ENCODE measurements around the gene CCDC88B.

CCDC88B gene

DNA sequence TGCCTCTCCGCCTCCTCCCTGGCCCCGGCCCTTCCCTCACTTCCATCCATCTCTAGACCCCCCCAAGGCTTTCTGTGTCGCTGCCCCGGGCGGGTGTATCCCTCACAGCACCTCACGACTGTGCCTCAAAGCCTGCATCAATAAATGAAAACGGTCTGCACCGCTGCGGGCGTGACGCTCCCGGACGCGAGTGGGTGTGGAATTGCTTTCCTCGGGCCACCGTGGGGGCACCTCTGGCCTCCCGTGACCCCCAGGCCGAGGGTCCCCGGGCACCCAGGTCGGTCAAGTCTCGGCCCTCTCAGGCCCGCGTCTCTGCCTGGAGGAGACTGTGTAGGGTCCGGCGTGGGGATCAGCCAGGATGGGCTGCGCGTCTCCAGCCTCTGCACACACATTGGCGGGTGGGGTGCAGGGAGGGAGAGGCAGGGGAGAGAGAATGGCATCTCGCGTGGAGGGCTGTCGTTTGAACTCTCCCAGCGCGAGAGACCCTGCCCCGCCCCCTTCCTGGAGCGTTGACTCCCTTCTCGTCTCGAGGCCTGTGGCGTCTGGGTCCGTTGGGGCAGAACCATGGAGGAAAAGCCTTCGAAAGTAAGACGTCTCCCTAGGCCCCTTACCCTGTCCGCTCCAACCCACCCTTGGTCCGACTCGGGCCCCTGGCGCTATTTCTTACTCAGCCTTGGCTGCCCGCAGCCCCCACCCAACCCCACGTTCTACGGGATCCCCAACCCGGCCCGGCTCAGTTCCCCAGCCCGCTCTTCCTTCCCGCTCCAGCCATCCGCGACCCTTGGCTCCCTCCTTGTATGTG is 40.0 kb upstream of the CCDC88B start, which contains the start of gene CATSPERZ:
CATSPERZ (plus strand) TSS at position 512 of the 802 bp plus-strand sequence; CDS start at position 565, 53 bp downstream.
- peak within 1 kb of the TSS; percentile 74 for H2AFZ ChIP-seq
- peak within 1 kb of the TSS; percentile 52 for H3K4me3 ChIP-seq (ENCODE audit: low read depth, low read length)
- H3K9me3 ChIP-seq (ENCODE audit: control insufficient read depth, low read length) = no peaks in the 10 kb centered on the region
- peaks cover 3% of the 10 kb centered on the region for H3K4me1 ChIP-seq
- TF ChIP-seq, protein P1, sequence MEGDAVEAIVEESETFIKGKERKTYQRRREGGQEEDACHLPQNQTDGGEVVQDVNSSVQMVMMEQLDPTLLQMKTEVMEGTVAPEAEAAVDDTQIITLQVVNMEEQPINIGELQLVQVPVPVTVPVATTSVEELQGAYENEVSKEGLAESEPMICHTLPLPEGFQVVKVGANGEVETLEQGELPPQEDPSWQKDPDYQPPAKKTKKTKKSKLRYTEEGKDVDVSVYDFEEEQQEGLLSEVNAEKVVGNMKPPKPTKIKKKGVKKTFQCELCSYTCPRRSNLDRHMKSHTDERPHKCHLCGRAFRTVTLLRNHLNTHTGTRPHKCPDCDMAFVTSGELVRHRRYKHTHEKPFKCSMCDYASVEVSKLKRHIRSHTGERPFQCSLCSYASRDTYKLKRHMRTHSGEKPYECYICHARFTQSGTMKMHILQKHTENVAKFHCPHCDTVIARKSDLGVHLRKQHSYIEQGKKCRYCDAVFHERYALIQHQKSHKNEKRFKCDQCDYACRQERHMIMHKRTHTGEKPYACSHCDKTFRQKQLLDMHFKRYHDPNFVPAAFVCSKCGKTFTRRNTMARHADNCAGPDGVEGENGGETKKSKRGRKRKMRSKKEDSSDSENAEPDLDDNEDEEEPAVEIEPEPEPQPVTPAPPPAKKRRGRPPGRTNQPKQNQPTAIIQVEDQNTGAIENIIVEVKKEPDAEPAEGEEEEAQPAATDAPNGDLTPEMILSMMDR (IDR thresholded peaks at IDR 0.05) = no peak
- no peak within 1 kb of the TSS for H3K27ac ChIP-seq
- peak within 1 kb of the TSS; percentile 65 for H3K4me2 ChIP-seq (ENCODE audit: low read length)
- H3K36me3 ChIP-seq (ENCODE audit: control insufficient read depth, insufficient read depth, low read length) = no peaks in the 10 kb centered on the region
- no peaks in the 10 kb centered on the region for H3K79me2 ChIP-seq
- no peak within 1 kb of the TSS for H3K9ac ChIP-seq
- H3K27me3 ChIP-seq (ENCODE audit: control insufficient read depth, insufficient read depth, low read length) = no peaks in the 10 kb centered on the region

DNA sequence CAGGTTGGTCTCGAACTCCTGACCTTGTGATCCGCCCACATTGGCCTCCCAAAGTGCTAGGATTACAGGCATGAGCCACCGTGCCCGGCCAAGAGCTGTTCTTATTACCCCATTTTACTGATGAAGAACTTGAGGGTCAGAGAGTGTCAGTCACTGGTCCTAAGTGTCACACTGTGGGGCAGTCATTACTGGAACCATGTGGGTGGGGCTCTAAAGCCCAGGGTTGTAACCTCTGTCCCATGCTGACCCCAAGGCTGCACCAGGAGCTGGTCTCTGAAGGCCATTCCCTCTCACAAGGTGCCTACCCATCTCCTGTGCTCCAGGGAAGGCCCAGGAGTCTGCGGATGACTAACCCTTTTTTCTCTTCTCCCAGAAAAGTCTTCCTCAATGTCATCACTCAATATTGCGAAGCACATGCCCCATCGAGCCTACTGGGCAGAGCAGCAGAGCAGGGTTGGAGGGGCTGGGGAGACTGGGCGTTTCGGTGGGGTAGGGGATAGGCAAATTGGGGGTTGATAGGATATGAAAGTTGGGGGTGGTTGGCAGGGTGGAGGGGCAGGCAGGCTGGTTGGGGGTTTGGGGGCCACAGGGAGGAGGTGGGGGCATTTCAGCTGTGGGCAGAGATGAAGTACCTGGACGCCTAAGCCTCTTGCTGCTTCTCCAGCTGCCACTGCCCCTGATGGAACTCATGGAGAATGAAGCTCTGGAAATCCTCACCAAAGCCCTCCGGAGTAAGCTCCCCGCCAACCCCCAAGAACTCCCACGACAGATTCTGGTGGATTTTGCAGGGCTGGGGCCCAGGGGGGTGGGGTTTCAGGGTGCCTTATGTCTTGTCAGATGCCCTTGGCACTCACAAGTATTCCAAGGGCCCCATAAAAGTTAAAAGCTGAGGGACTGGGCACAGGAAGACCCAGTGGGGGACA is 36.6 kb upstream of the CCDC88B start:
- Histone ChIP-seq H3K9me3 (ENCODE audit: control insufficient read depth, low read length) (no peaks in the 10 kb centered on the region), H3K27me3 (ENCODE audit: control insufficient read depth, insufficient read depth, low read length) (no peaks in the 10 kb centered on the region), H3K9ac (no peak overlapping the region), H3K79me2 (no peaks in the 10 kb centered on the region), H3K4me3 (ENCODE audit: low read depth, low read length) (no peak overlapping the region), H3K36me3 (ENCODE audit: control insufficient read depth, insufficient read depth, low read length) (no peaks in the 10 kb centered on the region), H2AFZ (no peak overlapping the region), H3K27ac (peak overlapping the region; percentile 97), H3K4me1 (peaks cover 8% of the 10 kb centered on the region), H3K4me2 (ENCODE audit: low read length) (peak overlapping the region; percentile 88)
- TF ChIP-seq, protein P1 (IDR thresholded peaks at IDR 0.05) = no peak

DNA sequence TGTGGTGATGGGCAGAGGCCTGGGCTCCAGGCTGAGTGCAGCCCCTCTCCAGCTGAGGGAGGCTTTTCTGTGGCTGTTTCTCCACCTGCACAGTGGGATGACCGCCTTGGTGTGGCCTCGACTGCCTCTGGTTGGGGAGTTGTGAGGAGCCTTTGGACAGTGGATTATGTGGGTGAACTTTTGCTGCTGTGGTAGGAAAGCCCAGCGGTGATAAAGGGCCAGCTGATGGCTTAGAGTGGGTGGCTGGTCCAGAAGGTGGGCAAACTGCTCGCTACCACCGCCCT is 36.0 kb upstream of the CCDC88B start:
- no peaks in the 10 kb centered on the region for H3K9me3 ChIP-seq (ENCODE audit: control insufficient read depth, low read length)
- H3K4me2 ChIP-seq (ENCODE audit: low read length) = peak overlapping the region; percentile 88
- TF ChIP-seq, protein P1 (IDR thresholded peaks at IDR 0.05) = no peak
- no peaks in the 10 kb centered on the region for H3K27me3 ChIP-seq (ENCODE audit: control insufficient read depth, insufficient read depth, low read length)
- H3K27ac ChIP-seq = peak overlapping the region; percentile 97
- no peaks in the 10 kb centered on the region for H3K79me2 ChIP-seq
- peak overlapping the region; percentile 76 for H2AFZ ChIP-seq
- H3K4me3 ChIP-seq (ENCODE audit: low read depth, low read length) = peak overlapping the region; percentile 78
- H3K4me1 ChIP-seq = peaks cover 8% of the 10 kb centered on the region
- no peaks in the 10 kb centered on the region for H3K36me3 ChIP-seq (ENCODE audit: control insufficient read depth, insufficient read depth, low read length)
- H3K9ac ChIP-seq = no peak overlapping the region

DNA sequence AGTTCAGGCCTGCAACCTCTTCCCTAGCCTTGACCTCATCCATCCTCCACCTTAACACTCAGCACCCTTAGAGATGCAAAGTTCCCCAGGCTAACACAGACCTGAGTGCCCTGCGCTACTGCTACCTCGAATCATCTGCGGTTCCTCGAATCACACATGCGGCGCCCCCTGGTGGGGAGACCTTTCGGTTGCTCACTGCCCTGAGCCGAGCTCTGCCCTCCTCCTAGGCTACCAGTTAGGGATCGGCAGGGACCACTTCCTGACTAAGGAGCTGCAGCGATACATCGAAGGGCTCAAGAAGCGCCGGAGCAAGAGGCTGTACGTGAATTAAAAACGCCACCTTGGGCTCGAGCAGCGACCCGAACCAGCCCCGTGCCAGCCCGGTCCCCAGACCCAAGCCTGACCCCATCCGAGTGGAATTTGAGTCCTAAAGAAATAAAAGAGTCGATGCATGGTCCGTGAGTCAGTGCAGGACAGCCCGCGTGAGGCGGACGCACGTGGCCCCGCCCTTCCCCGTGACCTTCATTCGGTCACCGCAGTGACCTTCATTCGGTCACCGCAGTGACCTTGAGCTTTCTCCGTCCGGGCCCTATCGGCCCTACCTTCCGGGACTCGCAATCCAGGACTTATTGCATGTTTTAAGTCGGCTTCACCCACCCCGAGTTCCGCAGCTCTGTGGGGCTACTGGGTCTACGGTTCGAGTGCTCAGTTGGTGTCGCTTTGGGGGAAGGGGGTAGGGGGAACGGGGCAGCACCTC is 35.5 kb upstream of the CCDC88B start:
- no peaks in the 10 kb centered on the region for H3K79me2 ChIP-seq
- TF ChIP-seq, protein P1 (IDR thresholded peaks at IDR 0.05) = peak; percentile 64
- no peaks in the 10 kb centered on the region for H3K9me3 ChIP-seq (ENCODE audit: control insufficient read depth, low read length)
- peak overlapping the region; percentile 78 for H3K4me3 ChIP-seq (ENCODE audit: low read depth, low read length)
- H3K27ac ChIP-seq = peak overlapping the region; percentile 97
- H3K4me1 ChIP-seq = peaks cover 8% of the 10 kb centered on the region
- H3K27me3 ChIP-seq (ENCODE audit: control insufficient read depth, insufficient read depth, low read length) = no peaks in the 10 kb centered on the region
- peak overlapping the region; percentile 88 for H3K4me2 ChIP-seq (ENCODE audit: low read length)
- H3K9ac ChIP-seq = no peak overlapping the region
- no peaks in the 10 kb centered on the region for H3K36me3 ChIP-seq (ENCODE audit: control insufficient read depth, insufficient read depth, low read length)
- H2AFZ ChIP-seq = peak overlapping the region; percentile 76

Data from parathyroid adenoma (tissue), 2 donors.